ENCODE data around the gene NLRP14.

Gene NLRP14

DNA sequence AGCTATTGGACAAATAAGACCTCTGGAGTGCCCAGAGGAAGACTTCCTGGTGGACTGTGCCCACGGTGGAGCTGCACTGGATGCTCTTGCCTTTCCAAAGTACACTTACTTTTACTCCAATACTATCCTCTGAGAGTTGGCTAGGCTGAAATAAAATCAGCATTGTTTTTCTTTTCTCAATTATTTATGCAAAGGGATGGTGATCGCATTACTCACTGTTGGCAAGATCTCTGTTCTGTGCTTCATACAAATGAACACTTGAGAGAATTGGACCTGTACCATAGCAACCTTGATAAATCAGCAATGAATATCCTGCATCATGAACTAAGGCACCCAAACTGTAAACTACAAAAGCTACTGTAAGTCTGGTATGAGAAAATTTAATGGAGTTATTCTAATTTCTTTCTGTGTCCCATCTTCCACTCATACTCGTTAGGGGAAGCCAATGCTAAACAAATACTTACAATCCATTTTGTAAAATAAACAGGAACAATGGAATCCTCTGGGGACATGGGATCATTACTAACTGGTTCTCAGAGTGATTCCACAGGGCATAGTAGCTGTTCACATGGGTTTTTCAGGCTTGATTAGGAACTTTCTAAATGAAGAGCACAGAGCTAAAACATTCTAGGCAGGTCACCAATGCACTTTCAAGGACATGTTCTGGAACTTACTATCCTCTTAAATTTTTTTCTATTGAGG, 26.3 kb downstream of the NLRP14 start:
- ChIA-PET CTCF (no interaction called here), POLR2A (no interaction called here)
- Histone ChIP-seq H3K4me1 (ENCODE audit: control insufficient read depth, insufficient read depth, low read length) (no peaks in the 10 kb centered on the region), H3K27ac (ENCODE audit: extremely low read depth, low read depth, low read length) (no peak overlapping the region), H3K4me3 (ENCODE audit: low read depth, low read length) (no peak overlapping the region), H3K36me3 (ENCODE audit: control insufficient read depth in 2 of 2, insufficient read depth in 1 of 2, low read length in 2 of 2) (no peaks in the 10 kb centered on the region), H3K9me3 (ENCODE audit: control insufficient read depth, insufficient read depth, low read depth, low read length) (no peaks in the 10 kb centered on the region)
- TF ChIP-seq ZNF214 (tag by site-specific recombination; IDR thresholded peaks at IDR 0.05; ENCODE audit: borderline replicate concordance), result no peak
- no peak for TF ChIP-seq ZNF510 (tag by site-specific recombination; IDR thresholded peaks at IDR 0.05; ENCODE audit: insufficient replicate concordance)
- TF ChIP-seq KLF10 (tag by site-specific recombination; IDR thresholded peaks at IDR 0.05), result no peak
- no peak for TF ChIP-seq PRDM2 (tag by site-specific recombination; IDR thresholded peaks at IDR 0.05; ENCODE audit: borderline replicate concordance)
- no peak for TF ChIP-seq GLIS2 (tag by site-specific recombination; IDR thresholded peaks at IDR 0.05)
- no peak for TF ChIP-seq ZNF248 (tag by site-specific recombination; IDR thresholded peaks at IDR 0.05)
- TF ChIP-seq KLF16 (tag by site-specific recombination; IDR thresholded peaks at IDR 0.05), result no peak
- TF ChIP-seq, protein P1, sequence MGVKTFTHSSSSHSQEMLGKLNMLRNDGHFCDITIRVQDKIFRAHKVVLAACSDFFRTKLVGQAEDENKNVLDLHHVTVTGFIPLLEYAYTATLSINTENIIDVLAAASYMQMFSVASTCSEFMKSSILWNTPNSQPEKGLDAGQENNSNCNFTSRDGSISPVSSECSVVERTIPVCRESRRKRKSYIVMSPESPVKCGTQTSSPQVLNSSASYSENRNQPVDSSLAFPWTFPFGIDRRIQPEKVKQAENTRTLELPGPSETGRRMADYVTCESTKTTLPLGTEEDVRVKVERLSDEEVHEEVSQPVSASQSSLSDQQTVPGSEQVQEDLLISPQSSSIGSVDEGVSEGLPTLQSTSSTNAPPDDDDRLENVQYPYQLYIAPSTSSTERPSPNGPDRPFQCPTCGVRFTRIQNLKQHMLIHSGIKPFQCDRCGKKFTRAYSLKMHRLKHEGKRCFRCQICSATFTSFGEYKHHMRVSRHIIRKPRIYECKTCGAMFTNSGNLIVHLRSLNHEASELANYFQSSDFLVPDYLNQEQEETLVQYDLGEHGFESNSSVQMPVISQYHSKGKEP (tag by site-specific recombination; IDR thresholded peaks at IDR 0.05), result no peak
- TF ChIP-seq ZNF416 (tag by site-specific recombination; IDR thresholded peaks at IDR 0.05), result no peak
- TF ChIP-seq ZNF639 (tag by site-specific recombination; IDR thresholded peaks at IDR 0.05), result no peak
- no peak for TF ChIP-seq ZNF10 (tag by site-specific recombination; IDR thresholded peaks at IDR 0.05)
- TF ChIP-seq HOXA7 (CRISPR knock-in tag; IDR thresholded peaks at IDR 0.05; ENCODE audit: borderline replicate concordance), result no peak
- no peak for TF ChIP-seq ZSCAN16 (tag by site-specific recombination; IDR thresholded peaks at IDR 0.05)
- TF ChIP-seq ZNF664 (tag by site-specific recombination; IDR thresholded peaks at IDR 0.05), result no peak
- TF ChIP-seq WT1 (tag by site-specific recombination; IDR thresholded peaks at IDR 0.05), result no peak
- TF ChIP-seq ZNF843 (tag by site-specific recombination; IDR thresholded peaks at IDR 0.05), result no peak
- TF ChIP-seq SP7 (tag by site-specific recombination; IDR thresholded peaks at IDR 0.05), result no peak
- TF ChIP-seq, protein P2, sequence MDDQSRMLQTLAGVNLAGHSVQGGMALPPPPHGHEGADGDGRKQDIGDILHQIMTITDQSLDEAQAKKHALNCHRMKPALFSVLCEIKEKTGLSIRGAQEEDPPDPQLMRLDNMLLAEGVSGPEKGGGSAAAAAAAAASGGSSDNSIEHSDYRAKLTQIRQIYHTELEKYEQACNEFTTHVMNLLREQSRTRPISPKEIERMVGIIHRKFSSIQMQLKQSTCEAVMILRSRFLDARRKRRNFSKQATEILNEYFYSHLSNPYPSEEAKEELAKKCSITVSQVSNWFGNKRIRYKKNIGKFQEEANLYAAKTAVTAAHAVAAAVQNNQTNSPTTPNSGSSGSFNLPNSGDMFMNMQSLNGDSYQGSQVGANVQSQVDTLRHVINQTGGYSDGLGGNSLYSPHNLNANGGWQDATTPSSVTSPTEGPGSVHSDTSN (CRISPR knock-in tag; IDR thresholded peaks at IDR 0.05), result no peak
- no peak for TF ChIP-seq ZNF23 (tag by site-specific recombination; IDR thresholded peaks at IDR 0.05; ENCODE audit: borderline replicate concordance)

Data from HEK293 (cell line).